Measurements from ENCODE around the gene CHDH.

DNA sequence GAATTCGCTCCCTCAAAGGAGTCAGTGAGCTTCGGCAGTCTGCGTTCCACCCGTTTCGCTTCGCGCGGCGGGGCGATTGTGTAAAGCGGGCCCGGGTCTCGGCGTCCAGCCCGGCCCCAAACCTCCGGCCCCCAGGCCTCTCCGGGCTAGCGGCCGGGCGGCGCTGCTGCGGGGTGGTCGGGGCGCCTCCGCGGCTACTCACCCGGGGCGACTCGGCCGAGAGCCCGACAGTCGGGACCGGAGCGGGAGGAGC lies 412 bp downstream of the CHDH start:
- TF ChIP-seq POLR2A (IDR thresholded peaks at IDR 0.05; ENCODE audit: low read length) (no peak), GATA1 (IDR thresholded peaks at IDR 0.05; ENCODE audit: low read depth, low read length) (no peak)
